ENCODE results near the gene MAFB. TPM values are rescaled to one million over a fixed set of nuclear protein-coding genes. Genes with fewer than 3 reads are reported as not detected.
A peak's percentile ranks its signal among the peaks of the same experiment; 100 is the strongest.

Gene MAFB
- total RNA-seq, 1 donor: 0.27 TPM

GRCh38 chr20:40703975-40704530 lies 15.0 kb upstream of the MAFB start:
- no peak for DNase-seq (ENCODE audit: low read depth in 2 of 3, low spot score in 2 of 3)

GRCh38 chr20:40702504-40702903 lies 13.5 kb upstream of the MAFB start:
- no peak for DNase-seq (ENCODE audit: low read depth in 2 of 3, low spot score in 2 of 3)

GRCh38 chr20:40698744-40699143 lies 9.7 kb upstream of the MAFB start:
- DNase-seq (ENCODE audit: low read depth in 2 of 3, low spot score in 2 of 3): no peak

GRCh38 chr20:40698281-40698680 lies 9.2 kb upstream of the MAFB start:
- no peak for DNase-seq (ENCODE audit: low read depth in 2 of 3, low spot score in 2 of 3)

- DNase-seq (ENCODE audit: low read depth in 2 of 3, low spot score in 2 of 3): no peak
Measured at GRCh38 chr20:40697541-40697940, 8.5 kb upstream of the MAFB start.

- no peak for DNase-seq (ENCODE audit: low read depth in 2 of 3, low spot score in 2 of 3)
Measured at GRCh38 chr20:40695214-40695613, 6.2 kb upstream of the MAFB start.

GRCh38 chr20:40694246-40694645 lies 5.2 kb upstream of the MAFB start:
- no peak for DNase-seq (ENCODE audit: low read depth in 2 of 3, low spot score in 2 of 3)

- DNase-seq (ENCODE audit: low read depth in 2 of 3, low spot score in 2 of 3): no peak
Measured at GRCh38 chr20:40692240-40693011, 3.4 kb upstream of the MAFB start.

GRCh38 chr20:40691566-40692239 lies 2.7 kb upstream of the MAFB start:
- DNase-seq (ENCODE audit: low read depth in 2 of 3, low spot score in 2 of 3): no peak

- DNase-seq (ENCODE audit: low read depth in 2 of 3, low spot score in 2 of 3): no peak
Measured at GRCh38 chr20:40690836-40691565, 2.0 kb upstream of the MAFB start.

GRCh38 chr20:40689943-40690835 lies 1.2 kb upstream of the MAFB start:
- peak in 2 of 3 donors; percentile 73 to 80 for DNase-seq (ENCODE audit: low read depth in 2 of 3, low spot score in 2 of 3)

GRCh38 chr20:40688129-40689099 lies 622 bp downstream of the MAFB start:
- no peak for DNase-seq (ENCODE audit: low read depth in 2 of 3, low spot score in 2 of 3)

GRCh38 chr20:40687384-40688128 lies 1.5 kb downstream of the MAFB start:
- peak in 1 of 3 donors; percentile 22 for DNase-seq (ENCODE audit: low read depth in 2 of 3, low spot score in 2 of 3)

GRCh38 chr20:40686893-40687292 lies 2.1 kb downstream of the MAFB start:
- DNase-seq (ENCODE audit: low read depth in 2 of 3, low spot score in 2 of 3): no peak

GRCh38 chr20:40686434-40686882 lies 2.6 kb downstream of the MAFB start:
- no peak for DNase-seq (ENCODE audit: low read depth in 2 of 3, low spot score in 2 of 3)

GRCh38 chr20:40685349-40685748 lies 3.7 kb downstream of the MAFB start:
- no peak for DNase-seq (ENCODE audit: low read depth in 2 of 3, low spot score in 2 of 3)

- DNase-seq (ENCODE audit: low read depth in 2 of 3, low spot score in 2 of 3): no peak
Measured at GRCh38 chr20:40683894-40684268, 5.2 kb downstream of the MAFB start.

GRCh38 chr20:40683221-40683893 lies 5.7 kb downstream of the MAFB start:
- no peak for DNase-seq (ENCODE audit: low read depth in 2 of 3, low spot score in 2 of 3)
